ENCODE results near the gene EZH1.

EZH1 gene

DNA sequence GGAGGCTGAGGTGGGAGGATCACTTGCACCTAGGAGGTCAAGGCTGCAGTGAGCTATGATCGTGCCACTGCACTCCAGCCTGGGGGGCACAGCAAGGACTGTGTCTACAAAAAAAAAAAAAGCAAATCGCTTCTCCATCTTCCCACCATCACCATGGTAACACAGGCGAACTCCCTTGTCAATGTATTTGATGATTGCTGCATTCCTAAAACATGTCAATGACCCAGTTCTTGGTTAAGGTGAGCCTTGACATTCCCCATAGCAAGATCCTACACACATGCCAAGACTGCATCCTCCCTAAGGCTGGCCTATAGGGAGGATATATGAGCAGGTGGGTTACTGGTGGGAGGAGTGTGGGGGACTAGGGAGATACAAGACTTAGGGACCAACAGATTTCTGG, 50.3 kb downstream of the EZH1 start:
- H3K36me3 ChIP-seq (ENCODE audit: insufficient read depth, low read length), result no peaks in the 10 kb centered on the region
- H3K9me2 ChIP-seq (ENCODE audit: low read depth, low read length), result no peaks in the 10 kb centered on the region
- no peak overlapping the region for H3K9ac ChIP-seq (ENCODE audit: low read length)
- no peaks in the 10 kb centered on the region for H3K9me3 ChIP-seq (ENCODE audit: low read length)
- H3K4me2 ChIP-seq (ENCODE audit: low read length), result no peak overlapping the region
- no peak overlapping the region for H3K4me3 ChIP-seq (ENCODE audit: low read depth, low read length, poor library complexity, severe bottlenecking)
- no peak overlapping the region for H2AFZ ChIP-seq (ENCODE audit: low read length)
- no peak overlapping the region for H3K27ac ChIP-seq (ENCODE audit: low read depth, low read length, poor library complexity, severe bottlenecking)
- H3K27me3 ChIP-seq (ENCODE audit: insufficient read depth, low read length), result no peaks in the 10 kb centered on the region
- no peaks in the 10 kb centered on the region for H3F3A ChIP-seq (ENCODE audit: insufficient read depth, low read length)
- no peaks in the 10 kb centered on the region for H4K20me1 ChIP-seq (ENCODE audit: insufficient read depth, low read length)
- no peak for TF ChIP-seq EZH2 (IDR thresholded peaks at IDR 0.05; ENCODE audit: borderline replicate concordance, low read length)
- TF ChIP-seq, protein P1, sequence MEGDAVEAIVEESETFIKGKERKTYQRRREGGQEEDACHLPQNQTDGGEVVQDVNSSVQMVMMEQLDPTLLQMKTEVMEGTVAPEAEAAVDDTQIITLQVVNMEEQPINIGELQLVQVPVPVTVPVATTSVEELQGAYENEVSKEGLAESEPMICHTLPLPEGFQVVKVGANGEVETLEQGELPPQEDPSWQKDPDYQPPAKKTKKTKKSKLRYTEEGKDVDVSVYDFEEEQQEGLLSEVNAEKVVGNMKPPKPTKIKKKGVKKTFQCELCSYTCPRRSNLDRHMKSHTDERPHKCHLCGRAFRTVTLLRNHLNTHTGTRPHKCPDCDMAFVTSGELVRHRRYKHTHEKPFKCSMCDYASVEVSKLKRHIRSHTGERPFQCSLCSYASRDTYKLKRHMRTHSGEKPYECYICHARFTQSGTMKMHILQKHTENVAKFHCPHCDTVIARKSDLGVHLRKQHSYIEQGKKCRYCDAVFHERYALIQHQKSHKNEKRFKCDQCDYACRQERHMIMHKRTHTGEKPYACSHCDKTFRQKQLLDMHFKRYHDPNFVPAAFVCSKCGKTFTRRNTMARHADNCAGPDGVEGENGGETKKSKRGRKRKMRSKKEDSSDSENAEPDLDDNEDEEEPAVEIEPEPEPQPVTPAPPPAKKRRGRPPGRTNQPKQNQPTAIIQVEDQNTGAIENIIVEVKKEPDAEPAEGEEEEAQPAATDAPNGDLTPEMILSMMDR (IDR thresholded peaks at IDR 0.05; ENCODE audit: low read length), result no peak
- no peaks in the 10 kb centered on the region for H3K79me2 ChIP-seq (ENCODE audit: insufficient read depth, low read length)
- H3K4me1 ChIP-seq (ENCODE audit: insufficient read depth, low read length, severe bottlenecking), result no peaks in the 10 kb centered on the region

DNA sequence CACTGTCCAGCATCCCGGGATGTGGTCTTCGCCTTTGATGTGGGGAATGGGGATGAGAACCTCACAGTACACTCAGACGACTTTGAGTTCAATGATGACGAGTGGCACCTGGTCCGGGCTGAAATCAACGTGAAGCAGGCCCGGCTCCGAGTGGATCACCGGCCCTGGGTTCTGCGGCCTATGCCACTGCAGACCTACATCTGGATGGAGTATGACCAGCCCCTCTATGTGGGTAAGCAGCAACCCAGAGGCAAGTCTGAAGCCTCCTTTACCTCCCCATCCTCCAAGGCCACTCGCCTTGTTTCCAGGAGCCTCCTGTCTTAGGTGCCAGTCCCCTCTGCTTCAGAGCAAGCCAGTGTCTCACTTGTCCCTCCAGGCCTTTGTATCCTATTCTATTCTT, 52.4 kb downstream of the EZH1 start:
- Histone ChIP-seq H3F3A (ENCODE audit: insufficient read depth, low read length) (no peaks in the 10 kb centered on the region), H3K36me3 (ENCODE audit: insufficient read depth, low read length) (no peaks in the 10 kb centered on the region), H3K9ac (ENCODE audit: low read length) (no peak overlapping the region), H2AFZ (ENCODE audit: low read length) (no peak overlapping the region), H3K27ac (ENCODE audit: low read depth, low read length, poor library complexity, severe bottlenecking) (no peak overlapping the region), H3K9me2 (ENCODE audit: low read depth, low read length) (no peaks in the 10 kb centered on the region), H3K4me2 (ENCODE audit: low read length) (no peak overlapping the region), H4K20me1 (ENCODE audit: insufficient read depth, low read length) (no peaks in the 10 kb centered on the region), H3K4me3 (ENCODE audit: low read depth, low read length, poor library complexity, severe bottlenecking) (no peak overlapping the region), H3K27me3 (ENCODE audit: insufficient read depth, low read length) (no peaks in the 10 kb centered on the region), H3K9me3 (ENCODE audit: low read length) (no peaks in the 10 kb centered on the region), H3K79me2 (ENCODE audit: insufficient read depth, low read length) (no peaks in the 10 kb centered on the region), H3K4me1 (ENCODE audit: insufficient read depth, low read length, severe bottlenecking) (no peaks in the 10 kb centered on the region)
- no peak for TF ChIP-seq EZH2 (IDR thresholded peaks at IDR 0.05; ENCODE audit: borderline replicate concordance, low read length)
- TF ChIP-seq, protein P1 (IDR thresholded peaks at IDR 0.05; ENCODE audit: low read length), result no peak

DNA sequence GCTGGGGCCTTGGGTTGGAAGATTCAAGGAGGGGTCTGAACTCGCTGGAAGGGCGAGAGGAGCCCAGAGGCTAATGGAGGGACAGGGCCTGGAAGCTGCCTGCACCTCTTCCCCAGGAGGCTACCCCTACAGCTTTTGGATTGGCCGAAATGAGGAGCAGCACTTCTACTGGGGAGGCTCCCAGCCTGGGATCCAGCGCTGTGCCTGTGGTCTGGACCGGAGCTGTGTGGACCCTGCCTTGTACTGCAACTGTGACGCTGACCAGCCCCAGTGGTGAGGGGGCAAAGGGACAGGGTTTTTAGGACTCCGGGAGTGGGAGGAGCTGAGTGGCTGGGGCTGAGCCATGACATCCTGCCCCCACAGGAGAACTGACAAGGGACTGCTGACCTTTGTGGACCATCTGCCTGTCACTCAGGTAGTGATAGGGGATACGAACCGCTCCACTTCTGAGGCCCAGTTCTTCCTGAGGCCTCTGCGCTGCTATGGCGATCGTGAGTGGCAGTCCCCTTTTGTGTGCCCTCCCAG, 53.8 kb downstream of the EZH1 start:
- no peaks in the 10 kb centered on the region for H3K9me2 ChIP-seq (ENCODE audit: low read depth, low read length)
- no peaks in the 10 kb centered on the region for H3K9me3 ChIP-seq (ENCODE audit: low read length)
- no peaks in the 10 kb centered on the region for H4K20me1 ChIP-seq (ENCODE audit: insufficient read depth, low read length)
- H2AFZ ChIP-seq (ENCODE audit: low read length), result no peak overlapping the region
- H3K27me3 ChIP-seq (ENCODE audit: insufficient read depth, low read length), result no peaks in the 10 kb centered on the region
- no peaks in the 10 kb centered on the region for H3F3A ChIP-seq (ENCODE audit: insufficient read depth, low read length)
- H3K4me1 ChIP-seq (ENCODE audit: insufficient read depth, low read length, severe bottlenecking), result no peaks in the 10 kb centered on the region
- H3K36me3 ChIP-seq (ENCODE audit: insufficient read depth, low read length), result no peaks in the 10 kb centered on the region
- H3K9ac ChIP-seq (ENCODE audit: low read length), result no peak overlapping the region
- H3K79me2 ChIP-seq (ENCODE audit: insufficient read depth, low read length), result no peaks in the 10 kb centered on the region
- TF ChIP-seq, protein P1 (IDR thresholded peaks at IDR 0.05; ENCODE audit: low read length), result no peak
- TF ChIP-seq EZH2 (IDR thresholded peaks at IDR 0.05; ENCODE audit: borderline replicate concordance, low read length), result no peak
- no peak overlapping the region for H3K4me3 ChIP-seq (ENCODE audit: low read depth, low read length, poor library complexity, severe bottlenecking)
- H3K4me2 ChIP-seq (ENCODE audit: low read length), result no peak overlapping the region
- no peak overlapping the region for H3K27ac ChIP-seq (ENCODE audit: low read depth, low read length, poor library complexity, severe bottlenecking)

All from OCI-LY1 (cell line).